ENCODE measurements around the gene STAT2.

- no peak for TF ChIP-seq CTCF (IDR thresholded peaks at IDR 0.05)
- no peak for TF ChIP-seq POLR2A (IDR thresholded peaks at IDR 0.05)
- no peak for TF ChIP-seq EP300 (IDR thresholded peaks at IDR 0.05)
Measured at GRCh38 chr12:56408799-56409417, 49.0 kb upstream of the STAT2 start.

Measured in suprapubic skin (tissue), 3 donors.